GM20000 (cell line): Measurements from ENCODE around the gene CMC2.

Experiments
- DNase-seq: peaks from one replicate; pipeline ENCODE4 v3.0.0; 2012; ENCODE audit warnings: low spot score
- TF ChIP-seq, protein P1 (sequence below): IDR thresholded peaks from 2 replicates; pipeline ENCODE4 v1.5.1; 2012; ENCODE audit warnings: mild to moderate bottlenecking, control low read depth; ENCODE audit errors: extremely low read depth, missing control alignments

The CMC2 gene

DNA sequence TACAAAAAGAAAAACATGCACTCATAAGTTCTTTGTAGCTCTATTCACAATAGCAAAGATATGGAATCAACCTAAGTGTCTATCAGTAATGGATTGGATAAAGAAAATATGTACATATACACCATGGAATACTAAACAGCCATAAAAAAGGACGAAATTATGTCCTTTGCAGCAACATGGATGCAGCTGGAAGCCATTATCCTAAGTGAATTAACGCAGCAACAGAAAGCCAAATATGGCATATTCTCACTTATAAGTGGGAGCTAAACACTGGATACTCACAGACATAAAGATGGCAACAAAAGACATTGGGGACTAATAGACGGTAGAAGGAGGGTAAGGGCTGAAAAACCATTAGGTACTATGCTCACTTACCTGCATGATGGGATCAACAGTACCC lies 5.8 kb downstream of the CMC2 start:
- no peak for DNase-seq
- TF ChIP-seq, protein P1, sequence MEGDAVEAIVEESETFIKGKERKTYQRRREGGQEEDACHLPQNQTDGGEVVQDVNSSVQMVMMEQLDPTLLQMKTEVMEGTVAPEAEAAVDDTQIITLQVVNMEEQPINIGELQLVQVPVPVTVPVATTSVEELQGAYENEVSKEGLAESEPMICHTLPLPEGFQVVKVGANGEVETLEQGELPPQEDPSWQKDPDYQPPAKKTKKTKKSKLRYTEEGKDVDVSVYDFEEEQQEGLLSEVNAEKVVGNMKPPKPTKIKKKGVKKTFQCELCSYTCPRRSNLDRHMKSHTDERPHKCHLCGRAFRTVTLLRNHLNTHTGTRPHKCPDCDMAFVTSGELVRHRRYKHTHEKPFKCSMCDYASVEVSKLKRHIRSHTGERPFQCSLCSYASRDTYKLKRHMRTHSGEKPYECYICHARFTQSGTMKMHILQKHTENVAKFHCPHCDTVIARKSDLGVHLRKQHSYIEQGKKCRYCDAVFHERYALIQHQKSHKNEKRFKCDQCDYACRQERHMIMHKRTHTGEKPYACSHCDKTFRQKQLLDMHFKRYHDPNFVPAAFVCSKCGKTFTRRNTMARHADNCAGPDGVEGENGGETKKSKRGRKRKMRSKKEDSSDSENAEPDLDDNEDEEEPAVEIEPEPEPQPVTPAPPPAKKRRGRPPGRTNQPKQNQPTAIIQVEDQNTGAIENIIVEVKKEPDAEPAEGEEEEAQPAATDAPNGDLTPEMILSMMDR, result no peak

DNA sequence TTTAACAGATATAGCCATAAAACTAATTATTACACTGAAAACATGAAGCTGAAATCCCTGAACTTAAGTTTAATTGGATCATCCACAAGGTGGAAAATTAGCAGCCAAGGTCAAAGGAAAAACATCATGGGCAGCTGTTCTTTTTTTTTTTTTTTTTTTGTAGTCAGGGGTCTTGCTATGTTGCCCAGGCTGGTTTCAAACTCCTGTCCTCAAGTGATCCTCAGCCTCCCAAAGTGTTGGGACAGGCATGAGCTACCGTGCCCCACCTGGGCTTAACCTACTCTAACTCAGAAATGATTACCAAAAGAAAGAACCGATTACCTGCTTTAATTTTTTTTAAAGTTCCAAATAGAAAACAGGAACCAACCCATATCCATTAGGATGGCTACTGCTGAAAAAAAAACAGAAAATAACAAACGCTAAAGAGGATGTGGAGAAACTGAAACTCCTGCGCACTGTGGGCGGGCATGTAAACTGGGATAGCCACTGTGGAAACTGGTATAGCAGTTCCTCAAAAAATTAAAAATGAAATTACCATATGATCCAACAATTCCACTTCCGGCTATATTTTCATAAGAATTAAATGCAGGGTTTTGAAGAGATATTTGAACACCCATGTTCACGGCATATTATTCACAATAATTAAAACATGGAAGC lies 8.6 kb downstream of the CMC2 start:
- TF ChIP-seq, protein P1, result no peak
- no peak for DNase-seq

DNA sequence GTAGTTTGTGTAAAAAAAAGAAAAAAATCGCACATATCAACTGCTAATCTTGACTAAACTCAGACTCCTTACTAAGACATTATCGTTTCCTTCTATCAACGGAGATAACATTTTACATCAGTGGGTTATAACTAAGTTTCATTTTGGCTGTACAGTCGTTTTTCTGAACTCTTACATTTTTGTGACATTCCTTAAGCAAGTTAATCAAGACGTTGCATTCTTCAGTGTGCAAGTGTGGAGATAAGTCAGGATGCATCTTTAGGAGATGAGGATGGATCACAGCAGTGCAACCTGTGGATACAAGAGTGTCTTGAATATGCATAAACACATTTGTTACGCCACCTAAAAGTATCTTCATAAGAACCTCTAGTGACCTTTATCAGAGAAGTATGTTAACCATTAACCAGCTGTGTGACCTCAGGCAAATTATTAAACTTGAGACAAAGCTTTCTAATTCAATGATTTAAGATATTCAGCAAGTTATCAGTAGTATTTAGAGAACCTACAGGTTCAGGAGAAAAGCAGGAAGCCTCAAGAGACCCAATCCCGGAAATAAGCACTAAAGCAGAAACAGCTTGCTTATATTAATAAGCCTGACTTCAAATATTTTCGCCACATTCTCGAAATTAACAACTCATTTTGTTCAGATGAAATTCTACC lies 9.4 kb downstream of the CMC2 start:
- DNase-seq, result peak; percentile 31
- TF ChIP-seq, protein P1, result no peak

DNA sequence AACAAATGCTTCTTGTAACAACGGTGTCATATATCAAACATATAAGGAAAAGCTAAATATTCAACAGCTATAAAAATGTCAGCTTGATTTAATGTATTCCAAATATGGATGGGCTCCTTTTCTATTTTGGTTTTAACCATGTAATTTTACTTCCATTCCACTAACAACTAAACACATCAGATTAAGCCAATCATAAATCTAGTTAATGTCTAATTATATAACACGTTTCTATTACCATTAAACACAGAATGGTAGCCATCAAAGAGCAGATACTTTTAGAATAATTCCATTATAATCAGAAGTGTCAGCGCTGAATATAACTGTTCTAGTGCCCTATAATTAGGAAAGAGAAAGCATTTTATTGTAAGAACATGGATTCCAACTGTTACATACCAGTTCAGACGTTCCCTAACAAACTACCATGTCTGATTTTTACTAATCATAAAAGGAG lies 10.0 kb downstream of the CMC2 start:
- TF ChIP-seq, protein P1, result no peak
- no peak for DNase-seq

DNA sequence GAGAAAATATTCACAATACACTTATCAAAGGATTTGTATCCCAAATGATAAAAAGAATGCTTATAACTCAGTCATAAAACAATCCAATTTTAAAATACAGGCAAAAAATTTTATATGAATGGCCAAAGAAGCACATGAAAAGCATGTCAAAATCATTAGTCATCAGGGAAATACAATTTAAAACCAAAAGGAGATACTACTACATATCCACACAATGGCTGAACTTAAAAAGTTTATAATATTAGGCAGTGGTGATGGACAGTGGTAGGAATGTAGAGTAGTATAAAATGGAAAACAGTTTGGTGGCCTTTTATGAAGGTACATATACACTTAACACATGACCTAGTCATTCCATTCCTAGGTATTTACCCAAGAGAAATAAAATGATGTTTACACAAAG lies 12.2 kb downstream of the CMC2 start:
- TF ChIP-seq, protein P1, result no peak
- no peak for DNase-seq

DNA sequence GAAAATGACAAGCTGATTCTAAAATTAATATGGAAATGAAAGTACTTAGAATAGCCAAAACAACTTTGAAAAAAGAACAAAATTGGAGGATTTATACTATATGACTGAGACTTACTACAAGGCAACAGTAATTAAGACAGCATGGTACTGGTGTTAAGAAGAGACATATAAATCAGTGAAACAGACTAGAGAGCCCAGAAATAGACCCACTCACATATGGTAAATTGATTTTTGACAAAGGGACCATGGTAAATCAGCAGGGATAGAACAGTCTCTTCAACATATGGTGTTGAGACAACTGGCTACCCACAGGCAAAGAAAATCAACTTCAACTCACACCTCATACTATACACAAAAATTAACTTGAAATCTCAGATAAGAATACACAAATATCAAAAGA lies 12.9 kb downstream of the CMC2 start:
- no peak for DNase-seq
- TF ChIP-seq, protein P1, result no peak

DNA sequence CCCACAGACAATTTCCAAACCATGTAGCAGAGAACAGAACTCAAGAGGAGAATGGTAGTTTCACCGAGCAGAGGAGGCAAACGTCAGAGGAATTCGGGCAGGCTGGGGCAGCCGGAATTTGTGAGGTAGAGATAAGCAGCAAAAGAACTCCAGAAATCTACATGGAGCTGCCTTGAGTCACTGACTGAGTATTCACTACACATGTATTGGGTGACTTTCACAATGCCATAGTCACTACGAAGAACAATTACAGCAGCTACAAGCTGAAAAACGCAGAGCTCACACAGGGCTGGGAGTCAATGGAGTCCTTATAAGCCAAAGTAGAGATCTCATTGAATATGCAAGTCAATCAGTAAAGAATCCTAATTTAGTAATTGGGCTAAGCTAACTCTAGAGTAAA lies 13.4 kb downstream of the CMC2 start:
- TF ChIP-seq, protein P1, result no peak
- no peak for DNase-seq
